RKO (cell line): ENCODE results near the gene THBS1.

ENCODE experiments used
- DNase-seq: peaks from one replicate; pipeline ENCODE4 v3.0.0-alpha.2; 2016; ENCODE audit warnings: low spot score

The THBS1 gene

GRCh38 chr15:39580485-39581241 is at the start of gene THBS1:
TSS of gene THBS1 (plus strand) at chr15:39581079. CDS start at chr15:39581858, 779 bp downstream.
- peak; percentile 14 for DNase-seq

- DNase-seq, result no peak
Observed at GRCh38 chr15:39534996-39535395, 45.9 kb upstream of the THBS1 start.

- DNase-seq, result no peak
Observed at GRCh38 chr15:39535466-39535865, 45.4 kb upstream of the THBS1 start.

- no peak for DNase-seq
Observed at GRCh38 chr15:39538936-39539335, 41.9 kb upstream of the THBS1 start.

GRCh38 chr15:39539466-39539865 is 41.4 kb upstream of the THBS1 start:
- DNase-seq, result no peak

GRCh38 chr15:39539973-39540558 is 40.8 kb upstream of the THBS1 start:
- no peak for DNase-seq

GRCh38 chr15:39542385-39543065 is 38.4 kb upstream of the THBS1 start:
- no peak for DNase-seq

- no peak for DNase-seq
Observed at GRCh38 chr15:39543651-39544050, 37.2 kb upstream of the THBS1 start.

GRCh38 chr15:39546842-39547241 is 34.0 kb upstream of the THBS1 start:
- no peak for DNase-seq

- DNase-seq, result no peak
Observed at GRCh38 chr15:39548561-39548960, 32.3 kb upstream of the THBS1 start.

- no peak for DNase-seq
Observed at GRCh38 chr15:39549912-39550311, 31.0 kb upstream of the THBS1 start.

GRCh38 chr15:39551476-39551875 is 29.4 kb upstream of the THBS1 start:
- no peak for DNase-seq

- no peak for DNase-seq
Observed at GRCh38 chr15:39552556-39552955, 28.3 kb upstream of the THBS1 start.

- no peak for DNase-seq
Observed at GRCh38 chr15:39553947-39554693, 26.8 kb upstream of the THBS1 start.

- DNase-seq, result no peak
Observed at GRCh38 chr15:39554746-39555387, 26.0 kb upstream of the THBS1 start.

- DNase-seq, result no peak
Observed at GRCh38 chr15:39555885-39556284, 25.0 kb upstream of the THBS1 start.

- DNase-seq, result no peak
Observed at GRCh38 chr15:39556461-39556860, 24.4 kb upstream of the THBS1 start.

- DNase-seq, result no peak
Observed at GRCh38 chr15:39558421-39558820, 22.5 kb upstream of the THBS1 start.

GRCh38 chr15:39564972-39565665 is 15.8 kb upstream of the THBS1 start:
- DNase-seq, result no peak

GRCh38 chr15:39565851-39566250 is 15.0 kb upstream of the THBS1 start:
- no peak for DNase-seq

GRCh38 chr15:39573287-39573686 is 7.6 kb upstream of the THBS1 start:
- DNase-seq, result no peak
